Activated CD8-positive, alpha-beta T cell treated with anti-CD3 and anti-CD28 coated beads for 36 hours (primary cell): Measurements from ENCODE around the gene CACNB1. TPM values are rescaled to one million over a fixed set of nuclear protein-coding genes. Genes with fewer than 3 reads are reported as not detected.

ENCODE experiments used
- ATAC-seq: fragments of 200-7000 bp; cut with Tn5 transposase; one replicate; pipeline ENCODE4 v1.10.0; 2021; ENCODE audit warnings: mild to moderate bottlenecking, moderate library complexity
- CTCF ChIA-PET: fragments of 350-600 bp; sonication (Branson Sonifier 250); formaldehyde crosslinking; loops from one replicate; lab custom pipeline; 2021; ENCODE audit warnings: antibody characterized with exemption; lab: Charles Lee
- POLR2A ChIA-PET: fragments of 350-600 bp; sonication (Branson Sonifier 250); formaldehyde crosslinking; loops from one replicate; lab custom pipeline; 2021; ENCODE audit warnings: antibody characterized with exemption; lab: Charles Lee
- DNase-seq: peaks from one replicate; pipeline ENCODE4 v3.0.0-alpha.2; 2020
- H3K27ac Mint-ChIP-seq: one replicate; pipeline ENCODE4 v1.8.0; 2021; ENCODE audit warnings: mild to moderate bottlenecking, mixed read lengths
- H3K27me3 Mint-ChIP-seq: one replicate; pipeline ENCODE4 v1.8.0; 2021; ENCODE audit warnings: mixed read lengths
- H3K36me3 Mint-ChIP-seq: one replicate; pipeline ENCODE4 v1.8.0; 2021; ENCODE audit warnings: low read depth, mixed read lengths
- H3K4me1 Mint-ChIP-seq: one replicate; pipeline ENCODE4 v1.8.0; 2021; ENCODE audit warnings: low read depth, mixed read lengths
- H3K4me3 Mint-ChIP-seq: one replicate; pipeline ENCODE4 v1.8.0; 2021; ENCODE audit warnings: mild to moderate bottlenecking, moderate library complexity, mixed read lengths
- H3K9me3 Mint-ChIP-seq: one replicate; pipeline ENCODE4 v1.8.0; 2021; ENCODE audit warnings: mixed read lengths
- intact Hi-C: fragments of 100-400 bp; cut with micrococcal nuclease; formaldehyde crosslinking; loops from one replicate; pipeline ENCODE4 v1.10.0; 2022
- total RNA-seq, 2 experiments: library from RNA; stranded (reverse); gene quantifications; one replicate each; pipeline ENCODE4 v1.2.3, GENCODE V29; 2021
- TF ChIP-seq, protein P1 (sequence below): fragments of 200-600 bp; IDR thresholded peaks from one replicate; pipeline ENCODE4 v1.8.0; 2022; ENCODE audit warnings: antibody characterized with exemption, mild to moderate bottlenecking

The CACNB1 gene
- total RNA-seq, 2 experiments from 2014 or later: 13.1 to 14.2 TPM

DNA sequence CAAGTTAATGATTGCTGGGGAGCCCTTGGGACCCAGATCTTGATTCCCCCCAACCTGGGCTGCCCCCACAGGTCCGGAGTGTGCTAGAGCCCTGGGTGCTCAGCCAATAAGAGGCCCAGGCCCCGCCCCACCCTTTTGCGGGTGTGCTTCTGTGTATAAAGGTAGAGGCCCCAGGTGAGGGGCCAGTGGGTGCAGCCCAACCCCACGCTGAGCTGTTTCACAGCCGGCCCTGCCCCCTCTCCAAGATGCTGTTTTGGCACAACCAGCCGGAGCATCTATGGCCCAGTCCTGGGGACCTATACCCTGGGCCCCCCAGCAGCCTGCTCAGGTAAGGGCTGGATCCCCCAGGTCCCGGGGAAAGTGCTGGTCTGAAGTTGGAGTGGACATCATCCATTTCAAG lies 40.1 kb upstream of the CACNB1 start:
- DNase-seq: no peak
- Mint-ChIP-seq H3K27me3 (no peaks in the 10 kb centered on the region), H3K4me1 (peaks cover 25% of the 10 kb centered on the region), H3K36me3 (no peaks in the 10 kb centered on the region), H3K9me3 (no peaks in the 10 kb centered on the region), H3K4me3 (no peak overlapping the region), H3K27ac (peak overlapping the region; percentile 70)
- TF ChIP-seq, protein P1, sequence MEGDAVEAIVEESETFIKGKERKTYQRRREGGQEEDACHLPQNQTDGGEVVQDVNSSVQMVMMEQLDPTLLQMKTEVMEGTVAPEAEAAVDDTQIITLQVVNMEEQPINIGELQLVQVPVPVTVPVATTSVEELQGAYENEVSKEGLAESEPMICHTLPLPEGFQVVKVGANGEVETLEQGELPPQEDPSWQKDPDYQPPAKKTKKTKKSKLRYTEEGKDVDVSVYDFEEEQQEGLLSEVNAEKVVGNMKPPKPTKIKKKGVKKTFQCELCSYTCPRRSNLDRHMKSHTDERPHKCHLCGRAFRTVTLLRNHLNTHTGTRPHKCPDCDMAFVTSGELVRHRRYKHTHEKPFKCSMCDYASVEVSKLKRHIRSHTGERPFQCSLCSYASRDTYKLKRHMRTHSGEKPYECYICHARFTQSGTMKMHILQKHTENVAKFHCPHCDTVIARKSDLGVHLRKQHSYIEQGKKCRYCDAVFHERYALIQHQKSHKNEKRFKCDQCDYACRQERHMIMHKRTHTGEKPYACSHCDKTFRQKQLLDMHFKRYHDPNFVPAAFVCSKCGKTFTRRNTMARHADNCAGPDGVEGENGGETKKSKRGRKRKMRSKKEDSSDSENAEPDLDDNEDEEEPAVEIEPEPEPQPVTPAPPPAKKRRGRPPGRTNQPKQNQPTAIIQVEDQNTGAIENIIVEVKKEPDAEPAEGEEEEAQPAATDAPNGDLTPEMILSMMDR: no peak
- ChIA-PET CTCF (interaction anchor here (1.1 to 10.9 kb wide), 7 partner anchors 9 to 254 kb away, joined by 3 to 516 read pairs (median 10); partner anchors contain the start of gene RPL19), POLR2A (interaction anchor here (0.7 to 5.7 kb wide), 3 partner anchors 32 to 215 kb away, joined by 3 to 39 read pairs (median 35); partner anchors contain the start of gene RPL19)
- ATAC-seq: no peak
- intact Hi-C loops: no loop called here

DNA sequence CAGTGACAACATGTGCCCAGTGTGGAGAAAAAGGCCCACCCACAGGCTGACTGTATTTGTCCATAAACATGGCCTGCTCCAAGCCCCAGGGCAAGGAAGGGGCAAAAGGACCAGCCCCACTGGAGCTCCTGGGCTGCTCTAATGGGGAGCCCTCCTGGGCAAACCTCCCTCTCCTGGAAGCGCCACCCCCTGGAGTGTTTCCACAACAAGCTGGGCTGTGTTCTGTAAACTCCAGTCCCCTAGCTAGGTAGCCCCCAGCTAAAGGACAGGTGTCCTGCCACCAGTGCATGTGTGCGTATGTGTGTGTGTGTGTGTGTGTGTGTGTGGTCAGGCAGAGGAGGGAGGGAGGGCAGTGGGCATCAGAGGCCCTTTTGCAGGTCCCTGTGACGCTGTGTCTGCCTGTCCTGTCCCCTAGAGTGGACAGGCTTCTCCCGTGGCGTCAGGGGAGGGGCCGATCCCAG lies 39.5 kb upstream of the CACNB1 start:
- intact Hi-C loops: no loop called here
- Mint-ChIP-seq H3K36me3 (no peaks in the 10 kb centered on the region), H3K9me3 (no peaks in the 10 kb centered on the region), H3K27ac (no peak overlapping the region), H3K4me1 (peaks cover 29% of the 10 kb centered on the region), H3K4me3 (no peak overlapping the region), H3K27me3 (no peaks in the 10 kb centered on the region)
- ChIA-PET POLR2A (interaction anchor here (2.0 to 5.7 kb wide), 3 partner anchors 14 to 36 kb away, joined by 10 to 39 read pairs (median 35); partner anchors contain the start of gene RPL19), CTCF (interaction anchor here (1.1 to 10.9 kb wide), 10 partner anchors 10 to 253 kb away, joined by 3 to 516 read pairs (median 9); partner anchors contain the start of gene RPL19)
- ATAC-seq (no peak), DNase-seq (no peak)
- TF ChIP-seq, protein P1: no peak

DNA sequence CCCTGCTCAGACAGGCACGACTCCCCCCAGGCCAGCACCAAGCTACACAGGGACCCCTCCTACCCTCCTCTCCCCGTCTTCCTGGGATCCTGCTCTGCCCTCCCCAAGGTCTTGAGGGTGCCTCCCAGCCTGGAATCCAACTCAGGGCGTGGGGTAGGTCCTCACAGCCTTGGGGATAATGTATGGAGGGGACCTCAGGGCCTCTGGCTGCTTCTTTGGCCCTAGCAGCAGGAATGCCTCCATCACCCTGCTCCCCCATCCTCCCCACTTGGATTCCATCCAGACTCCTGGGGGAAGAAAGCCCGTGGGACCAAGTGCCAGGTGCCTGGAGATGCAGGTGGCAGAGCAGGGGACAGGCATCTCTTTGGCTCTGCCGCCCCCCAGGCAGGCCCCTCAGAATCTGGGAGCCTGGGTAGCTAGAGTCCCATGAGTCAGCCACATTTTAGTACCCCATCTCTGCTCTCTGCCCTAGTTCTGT lies 39.0 kb upstream of the CACNB1 start:
- peaks cover 2% of the 10 kb centered on the region for H3K27me3 Mint-ChIP-seq
- ChIA-PET CTCF (interaction anchor here (0.6 to 10.9 kb wide), 26 partner anchors 10 to 259 kb away, joined by 3 to 516 read pairs (median 4); partner anchors contain the start of genes MED1 and RPL19), POLR2A (interaction anchor here (0.7 to 5.7 kb wide), 5 partner anchors 8 to 83 kb away, joined by 3 to 39 read pairs (median 10); partner anchors contain the start of gene RPL19)
- no peak for DNase-seq
- peak overlapping the region; percentile 59 for H3K27ac Mint-ChIP-seq
- no peaks in the 10 kb centered on the region for H3K9me3 Mint-ChIP-seq
- H3K4me1 Mint-ChIP-seq: peaks cover 34% of the 10 kb centered on the region
- intact Hi-C loops: no loop called here
- H3K4me3 Mint-ChIP-seq: no peak overlapping the region
- no peaks in the 10 kb centered on the region for H3K36me3 Mint-ChIP-seq
- TF ChIP-seq, protein P1: no peak
- no peak for ATAC-seq

DNA sequence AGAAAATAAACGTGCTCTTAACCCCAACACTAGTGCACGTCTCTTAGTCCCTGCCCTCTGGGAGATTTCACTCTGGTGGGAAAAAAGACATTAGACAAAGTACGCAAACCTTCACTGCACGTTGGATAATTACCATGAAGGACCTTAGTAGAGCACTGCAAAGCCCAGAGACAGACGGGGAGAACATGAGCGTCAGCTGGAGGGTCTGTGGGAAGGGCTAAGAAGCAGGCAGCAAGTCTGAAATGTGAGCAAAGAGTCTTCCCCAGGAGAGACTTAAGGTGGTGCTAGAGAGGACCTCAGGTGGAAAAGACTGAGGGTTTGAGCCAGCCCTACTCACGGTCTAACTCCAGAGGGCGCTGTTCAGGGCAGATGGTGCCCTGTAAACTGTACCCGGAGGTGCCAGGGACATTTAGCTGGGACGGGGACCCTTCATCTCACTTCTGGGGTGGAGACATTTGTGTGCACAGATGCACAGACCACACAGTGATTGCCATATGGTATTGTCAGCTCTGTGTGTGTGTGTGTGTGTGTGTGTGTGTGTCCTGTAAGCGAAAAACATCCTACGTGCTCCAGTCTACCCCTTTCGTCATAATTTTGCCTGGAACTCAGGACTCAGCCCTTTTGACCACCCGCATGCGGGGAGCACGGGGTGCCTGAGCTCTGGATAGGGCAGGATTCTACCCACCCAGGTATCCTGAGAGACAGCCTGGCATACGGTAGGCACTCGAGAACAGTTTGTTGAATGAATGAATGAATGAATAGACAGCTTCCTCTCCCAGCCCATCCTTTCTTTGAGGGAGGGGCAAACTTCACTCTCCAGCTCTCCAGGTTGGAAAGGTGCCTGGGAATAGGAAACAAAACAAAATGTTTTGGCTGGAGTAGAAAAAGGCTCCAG lies 38.3 kb upstream of the CACNB1 start:
- CTCF ChIA-PET: interaction anchor here (0.6 to 10.9 kb wide), 29 partner anchors 11 to 258 kb away, joined by 3 to 516 read pairs (median 4); partner anchors contain the start of genes MED1 and RPL19

More for the DNA sequence above, 38.3 kb upstream of the CACNB1 start:
- DNase-seq (peak; percentile 80), ATAC-seq (peak; percentile 77)
- TF ChIP-seq, protein P1: peak; percentile 83
- POLR2A ChIA-PET: interaction anchor here (0.7 to 5.7 kb wide), 6 partner anchors 9 to 168 kb away, joined by 3 to 39 read pairs (median 6); partner anchors contain the start of gene RPL19
- Mint-ChIP-seq H3K36me3 (no peaks in the 10 kb centered on the region), H3K4me3 (no peak overlapping the region), H3K4me1 (peaks cover 35% of the 10 kb centered on the region), H3K27ac (no peak overlapping the region), H3K27me3 (peaks cover 2% of the 10 kb centered on the region), H3K9me3 (no peaks in the 10 kb centered on the region)
- intact Hi-C loops: no loop called here
